NT2/D1 (cell line): Measurements from ENCODE around the gene CHRNG.

ENCODE experiments used
- DNase-seq: peaks from one replicate; pipeline ENCODE4 v3.0.0-alpha.2; 2011; ENCODE audit warnings: low read depth, low spot score
- H3K27me3 ChIP-seq: 2 replicates; pipeline ENCODE4 v1.6.0; 2011; ENCODE audit warnings: mild to moderate bottlenecking; ENCODE audit not compliant: insufficient read length, insufficient read depth
- H3K36me3 ChIP-seq: 2 replicates; pipeline ENCODE4 v1.6.1; 2011; ENCODE audit warnings: mild to moderate bottlenecking, low read length, mixed read lengths; ENCODE audit not compliant: insufficient read depth, insufficient read length
- H3K4me1 ChIP-seq: 2 replicates; pipeline ENCODE4 v1.5.1; 2011; ENCODE audit not compliant: insufficient read depth, insufficient read length
- H3K4me3 ChIP-seq: 2 replicates; pipeline ENCODE4 v1.5.1; 2011; ENCODE audit warnings: low read depth; ENCODE audit not compliant: insufficient read length
- H3K9ac ChIP-seq: 2 replicates; pipeline ENCODE4 v1.6.0; 2011; ENCODE audit warnings: low read depth; ENCODE audit not compliant: insufficient read length
- H3K9me3 ChIP-seq: 2 replicates; pipeline ENCODE4 v1.5.1; 2011; ENCODE audit warnings: mild to moderate bottlenecking, low read length; ENCODE audit not compliant: insufficient read depth
- SUZ12 ChIP-seq: IDR thresholded peaks from 2 replicates; pipeline ENCODE4 v1.6.1; 2011; ENCODE audit not compliant: insufficient read length, insufficient read depth; ENCODE audit errors: extremely low read depth
- YY1 ChIP-seq: IDR thresholded peaks from 2 replicates; pipeline ENCODE4 v1.6.1; 2011; ENCODE audit not compliant: insufficient read length, insufficient read depth
- ZNF274 ChIP-seq: IDR thresholded peaks from 2 replicates; pipeline ENCODE4 v1.6.1; 2011; ENCODE audit warnings: mild to moderate bottlenecking, low read depth, low read length

The CHRNG gene

DNA sequence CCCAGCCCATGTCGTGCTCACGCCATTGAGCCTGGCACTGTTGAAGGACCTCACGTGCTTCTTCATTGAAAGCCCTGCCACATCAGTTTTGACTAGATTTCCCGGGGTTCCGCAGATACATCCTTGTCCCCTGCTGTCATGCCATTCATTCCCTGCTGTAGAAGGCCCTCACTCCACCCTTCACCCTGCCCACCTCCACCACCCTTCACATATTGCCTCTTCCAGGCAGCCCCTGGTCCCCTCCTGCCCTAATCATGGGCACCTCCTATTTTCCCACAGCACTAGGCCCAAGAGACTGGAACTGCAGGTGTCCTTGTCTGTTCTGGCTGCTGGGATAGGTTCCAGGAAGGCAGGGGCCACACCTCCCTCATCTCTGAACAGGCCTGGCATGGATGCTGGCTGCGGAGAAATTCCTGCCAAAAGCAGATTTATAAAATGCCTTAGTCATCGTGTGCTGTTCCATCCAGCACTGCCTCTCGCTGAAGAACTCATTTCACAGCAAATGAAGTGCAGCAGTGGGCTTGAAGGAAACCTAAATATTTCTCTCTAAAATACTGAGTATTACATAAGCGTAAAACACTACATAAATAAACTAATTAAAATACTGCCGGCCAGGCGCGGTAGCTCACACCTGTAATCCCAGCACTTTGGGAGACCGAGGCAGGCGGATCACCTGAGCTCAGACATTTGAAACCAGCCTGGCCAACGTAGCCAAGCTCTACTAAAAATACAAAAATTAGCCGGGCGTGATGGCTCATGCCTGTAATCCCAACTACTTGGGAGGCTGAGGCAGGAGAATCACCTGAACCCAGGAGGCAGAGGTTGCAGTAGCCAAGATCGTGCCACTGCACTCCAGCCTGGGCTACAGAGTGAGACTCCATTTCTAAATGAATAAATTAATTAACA, 49.4 kb downstream of the CHRNG start:
- Histone ChIP-seq H3K9ac (no peak overlapping the region), H3K4me3 (no peak overlapping the region), H3K9me3 (no peaks in the 10 kb centered on the region), H3K4me1 (peaks cover 7% of the 10 kb centered on the region), H3K27me3 (no peaks in the 10 kb centered on the region), H3K36me3 (peaks cover 7% of the 10 kb centered on the region)
- DNase-seq: no peak
- TF ChIP-seq SUZ12 (no peak), YY1 (no peak), ZNF274 (no peak)

DNA sequence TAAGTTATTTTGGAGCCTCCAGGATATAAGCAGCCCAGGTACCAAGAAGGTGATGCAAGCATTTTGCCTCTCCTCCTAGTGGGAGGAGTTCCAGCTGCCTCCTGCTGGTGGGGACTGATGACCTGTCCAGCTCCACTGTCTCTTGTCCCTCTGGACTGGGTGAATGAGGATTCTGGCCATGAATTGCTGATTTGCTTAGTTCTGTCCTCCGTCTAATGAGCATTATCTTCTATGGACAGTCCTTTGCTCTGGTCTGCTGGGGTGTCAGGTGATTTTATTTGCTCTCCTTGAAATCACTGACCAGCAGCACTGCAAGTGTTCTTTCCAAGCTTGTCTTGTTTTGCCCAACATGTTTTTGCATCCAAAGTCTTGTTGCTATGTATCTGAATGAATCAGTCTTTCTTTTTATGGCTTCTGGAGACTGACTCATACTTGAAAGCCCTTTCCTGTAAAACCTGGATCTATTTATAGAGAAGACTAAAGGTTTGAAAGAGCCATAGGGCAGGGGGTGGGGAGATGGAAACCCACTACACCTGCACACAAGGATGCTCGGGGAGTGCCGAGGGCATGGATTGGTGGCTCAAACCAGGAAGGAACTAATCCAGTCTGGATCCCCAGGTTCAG, 53.4 kb downstream of the CHRNG start:
- no peaks in the 10 kb centered on the region for H3K27me3 ChIP-seq
- H3K36me3 ChIP-seq: no peaks in the 10 kb centered on the region
- no peak overlapping the region for H3K9ac ChIP-seq
- peaks cover 2% of the 10 kb centered on the region for H3K4me1 ChIP-seq
- no peak for DNase-seq
- TF ChIP-seq SUZ12 (no peak), ZNF274 (no peak), YY1 (no peak)
- H3K9me3 ChIP-seq: no peaks in the 10 kb centered on the region
- no peak overlapping the region for H3K4me3 ChIP-seq

DNA sequence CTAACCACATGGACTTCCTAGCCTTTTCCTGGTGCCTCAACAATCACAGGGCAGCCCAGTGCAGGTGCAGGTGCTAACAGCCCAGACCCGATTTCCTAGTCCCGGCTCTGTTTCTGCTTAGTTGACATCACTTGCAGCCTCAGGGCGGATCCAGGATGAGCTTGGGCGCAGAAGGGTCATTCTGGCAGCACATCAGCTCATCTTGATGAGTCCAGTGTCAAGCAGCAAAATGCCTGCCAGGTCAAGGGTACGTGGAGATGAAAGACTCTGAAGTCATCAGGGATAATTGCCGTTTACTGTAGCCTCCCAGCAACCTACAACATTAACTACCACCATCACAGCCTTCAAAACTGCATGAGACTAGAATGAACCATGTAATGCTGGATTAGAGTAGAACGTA, 54.5 kb downstream of the CHRNG start:
- TF ChIP-seq SUZ12 (no peak), YY1 (no peak), ZNF274 (no peak)
- Histone ChIP-seq H3K36me3 (no peaks in the 10 kb centered on the region), H3K27me3 (no peaks in the 10 kb centered on the region), H3K4me1 (peaks cover 2% of the 10 kb centered on the region), H3K9me3 (no peaks in the 10 kb centered on the region), H3K4me3 (no peak overlapping the region), H3K9ac (no peak overlapping the region)
- DNase-seq: no peak
